HepG2 (cell line): ENCODE results near the gene HOTAIR. TPM values are rescaled to one million over a fixed set of nuclear protein-coding genes. Genes with fewer than 3 reads are reported as not detected.

Experiments
- ATAC-seq: fragments of 200-7000 bp; cut with Tn5 transposase; 3 replicates; pipeline ENCODE4 v1.9.1; 2020; ENCODE audit warnings: mild to moderate bottlenecking, moderate library complexity
- BruUV-seq: library from RNA; stranded (reverse); fragments of 400-500 nt; replicated peaks from 2 replicates; lab custom pipeline; 2021; lab: Mats Ljungman, UMichigan
- CTCF ChIA-PET: fragments of 300-600 bp; formaldehyde crosslinking; extraction: SDS; loops from one replicate; lab custom pipeline; 2021; ENCODE audit warnings: low total read pairs, inconsistent platforms, low intra/inter-chr PET ratio; lab: Yijun Ruan, JAX
- POLR2A ChIA-PET: fragments of 350-600 bp; sonication (Branson Sonifier 250); formaldehyde crosslinking; loops from one replicate; lab custom pipeline; 2020; ENCODE audit warnings: antibody characterized with exemption, inconsistent platforms; lab: Yijun Ruan, JAX
- DNase-seq: peaks from one replicate; pipeline ENCODE4 v3.0.0-alpha.2; 2015; ENCODE audit warnings: low spot score
- FAIRE-seq: peaks from 3 replicates; lab custom pipeline; 2011; peaks lifted over from hg19 to GRCh38; lab: Jason Lieb, UNC
- H2AFZ ChIP-seq: one replicate; pipeline ENCODE4 v1.6.1; 2011; ENCODE audit warnings: low read length, inconsistent platforms
- H3K27ac ChIP-seq: fragments of 300-600 bp; 3 replicates; pipeline ENCODE4 v1.8.0; 2011; ENCODE audit warnings: mixed run types, mild to moderate bottlenecking, mixed read lengths, low read length, inconsistent platforms; ENCODE audit not compliant: insufficient read depth; ENCODE audit errors: extremely low read length
- H3K27me3 ChIP-seq, 2 experiments: fragments of 200-600 bp in 1 of 2; 2 replicates in 1 of 2; 3 replicates in 1 of 2; pipeline versions ENCODE4 v1.6.0 to v1.8.0; 2011; ENCODE audit warnings: low read length in 2 of 2, mild to moderate bottlenecking in 2 of 2, moderate library complexity in 2 of 2, inconsistent platforms in 1 of 2; ENCODE audit not compliant: insufficient read depth in 2 of 2, control insufficient read depth in 1 of 2
- H3K36me3 ChIP-seq, 2 experiments: fragments of 200-600 bp in 1 of 2; replicated peaks in 1 of 2; 2 replicates in 1 of 2; 3 replicates in 1 of 2; pipeline versions ENCODE4 v1.5.1 to v1.8.0; 2011; ENCODE audit warnings: low read length in 2 of 2, inconsistent platforms in 1 of 2; ENCODE audit not compliant: insufficient read depth in 2 of 2, control insufficient read depth in 1 of 2
- H3K4me1 ChIP-seq: 2 replicates; pipeline ENCODE4 v1.5.1; 2012; ENCODE audit warnings: low read length, inconsistent platforms; ENCODE audit not compliant: insufficient read depth
- H3K4me2 ChIP-seq: 2 replicates; pipeline ENCODE4 v1.6.0; 2011; ENCODE audit warnings: low read depth, low read length, inconsistent platforms
- H3K4me3 ChIP-seq, 3 experiments: fragments of 200-600 bp in 1 of 3; sonication (generic), shearing (Covaris generic) in 1 of 3; replicated peaks in 1 of 3; 2 replicates each; pipeline ENCODE4 v1.5.1; 2011 to 2016; ENCODE audit warnings: low read length in 3 of 3, inconsistent platforms in 2 of 3, low read depth in 2 of 3, mild to moderate bottlenecking in 2 of 3, control low read depth in 1 of 3, mixed read lengths in 1 of 3; ENCODE audit not compliant: insufficient read depth in 1 of 3
- H3K79me2 ChIP-seq: one replicate; pipeline ENCODE4 v1.6.1; 2011; ENCODE audit warnings: low read length, inconsistent platforms; ENCODE audit not compliant: insufficient read depth
- H3K9ac ChIP-seq: 2 replicates; pipeline ENCODE4 v1.6.0; 2011; ENCODE audit warnings: mild to moderate bottlenecking, low read depth, low read length, inconsistent platforms; ENCODE audit not compliant: insufficient read depth
- H3K9me3 ChIP-seq: 2 replicates; pipeline ENCODE4 v1.5.1; 2012; ENCODE audit warnings: mild to moderate bottlenecking, low read length
- H4K20me1 ChIP-seq: 2 replicates; pipeline ENCODE4 v1.6.0; 2011; ENCODE audit warnings: inconsistent platforms, mild to moderate bottlenecking, low read length, moderate library complexity; ENCODE audit not compliant: insufficient read depth
- NFATC3 ChIP-seq: sonication (generic); formaldehyde crosslinking; IDR thresholded peaks from 2 replicates; pipeline ENCODE4 v1.5.1; 2020; ENCODE audit warnings: mild to moderate bottlenecking, missing genetic modification reagents
- RAD51 ChIP-seq: fragments of 450-650 bp; IDR thresholded peaks from 2 replicates; pipeline ENCODE4 v1.6.1; 2016; ENCODE audit warnings: borderline replicate concordance
- ZMAT3 ChIP-seq: sonication (generic); formaldehyde crosslinking; conservative IDR thresholded peaks from 2 replicates; pipeline ENCODE4 v1.7.0; 2021; ENCODE audit warnings: missing genetic modification reagents
- ZNF430 ChIP-seq: sonication (generic); formaldehyde crosslinking; IDR thresholded peaks from 2 replicates; pipeline ENCODE4 v1.9.0; 2021; ENCODE audit warnings: mild to moderate bottlenecking, missing genetic modification reagents
- ZNF615 ChIP-seq: sonication (generic); formaldehyde crosslinking; IDR thresholded peaks from 2 replicates; pipeline ENCODE4 v1.5.0; 2020; ENCODE audit warnings: mild to moderate bottlenecking, missing genetic modification reagents, borderline replicate concordance
- ZNF839 ChIP-seq: sonication (generic); formaldehyde crosslinking; IDR thresholded peaks from 2 replicates; pipeline ENCODE4 v1.4.0; 2020; ENCODE audit warnings: missing genetic modification reagents, mild to moderate bottlenecking, borderline replicate concordance
- WGBS: methylation state at CpG from one replicate; pipeline ENCODE4 v1.1.6; 2017; ENCODE audit warnings: low lambda C conversion rate; 5-methylcytosine and 5-hydroxymethylcytosine counted together
- in situ Hi-C: cut with HindIII; loops from 2 replicates; pipeline ENCODE4 v1.10.0; 2017; ENCODE audit warnings: low pct_unique_long_range_greater_than_20kb; ENCODE audit not compliant: extremely low pct_ligation_motif_present
- intact Hi-C: fragments of 100-400 bp; cut with micrococcal nuclease; formaldehyde crosslinking; loops from one replicate; pipeline ENCODE4 v1.10.0; 2022; ENCODE audit not compliant: unreplicated experiment
- polyA plus RNA-seq, 8 experiments: library from polyadenylated mRNA; depleted of rRNA in 3 of 8; stranded (reverse) in 7 of 8; unstranded in 1 of 8; fragments of >200 nt; fragmentation: Illumina TruSeq in 4 of 8; extraction: Trizol in 4 of 8; gene quantifications; 2 replicates each; pipeline versions ENCODE4 v1.2.1 to v1.2.3, GENCODE V29; 2011 to 2016; ENCODE audit warnings: low read depth in 4 of 8, missing spikeins in 1 of 8, mixed read lengths in 1 of 8; ENCODE audit not compliant: insufficient read depth in 1 of 8
- total RNA-seq, 5 experiments: library from RNA; depleted of rRNA; stranded (reverse); fragments of >200 nt; fragmentation: Illumina TruSeq; extraction: Trizol; gene quantifications; 2 replicates each; pipeline ENCODE4 v1.2.3, GENCODE V29; 2016; ENCODE audit warnings: low read depth in 1 of 5
- TF ChIP-seq, protein P1 (sequence below): sonication (generic); formaldehyde crosslinking; conservative IDR thresholded peaks from 2 replicates; pipeline ENCODE4 v1.8.0; 2022; ENCODE audit warnings: low read depth, missing genetic modification reagents
- TF ChIP-seq, protein P2 (sequence below): sonication (generic); formaldehyde crosslinking; IDR thresholded peaks from 2 replicates; pipeline ENCODE4 v1.5.0; 2020; ENCODE audit warnings: missing genetic modification reagents
- TF ChIP-seq, protein P3 (sequence below): sonication (generic); formaldehyde crosslinking; IDR thresholded peaks from 2 replicates; pipeline ENCODE4 v1.4.0; 2020; ENCODE audit warnings: low read depth, mild to moderate bottlenecking, missing genetic modification reagents

HOTAIR gene
- total and polyA plus RNA-seq, 2 of the 13 experiments (the other 11 are each of a cell fraction or from before 2014, with no cell fraction given) = not detected

DNA sequence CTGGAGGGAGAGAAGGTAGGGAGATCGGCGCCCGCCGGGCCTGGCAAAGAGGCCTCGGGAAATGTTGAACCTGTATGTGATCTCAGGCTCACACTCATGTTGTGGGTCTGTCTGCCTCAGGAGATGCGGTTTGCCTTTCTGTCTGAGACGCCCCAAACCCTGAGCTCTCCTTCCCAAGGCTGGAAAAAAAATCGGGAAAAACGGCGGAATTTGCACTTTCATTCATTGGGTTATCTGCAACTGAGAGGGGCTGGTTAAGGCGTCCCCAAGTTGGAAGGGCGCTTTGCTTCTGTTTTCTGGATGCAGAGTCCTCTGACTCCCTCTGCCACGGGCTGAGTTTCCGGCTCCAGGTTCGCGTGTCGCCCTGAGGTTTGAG is 20.2 kb upstream of the HOTAIR start:
- H3K36me3 ChIP-seq = no peaks in the 10 kb centered on the region
- no peak overlapping the region for H3K9ac ChIP-seq
- H3K79me2 ChIP-seq = no peaks in the 10 kb centered on the region
- peaks cover 29% of the 10 kb centered on the region for H3K4me1 ChIP-seq
- in situ Hi-C loops = loop anchor here (10.0 kb wide), 1 partner anchor 380 kb away; no protein-coding TSS in a partner anchor
- WGBS = 92% methylated on average over 14 of the region's 17 CpGs
- TF ChIP-seq, protein P1, sequence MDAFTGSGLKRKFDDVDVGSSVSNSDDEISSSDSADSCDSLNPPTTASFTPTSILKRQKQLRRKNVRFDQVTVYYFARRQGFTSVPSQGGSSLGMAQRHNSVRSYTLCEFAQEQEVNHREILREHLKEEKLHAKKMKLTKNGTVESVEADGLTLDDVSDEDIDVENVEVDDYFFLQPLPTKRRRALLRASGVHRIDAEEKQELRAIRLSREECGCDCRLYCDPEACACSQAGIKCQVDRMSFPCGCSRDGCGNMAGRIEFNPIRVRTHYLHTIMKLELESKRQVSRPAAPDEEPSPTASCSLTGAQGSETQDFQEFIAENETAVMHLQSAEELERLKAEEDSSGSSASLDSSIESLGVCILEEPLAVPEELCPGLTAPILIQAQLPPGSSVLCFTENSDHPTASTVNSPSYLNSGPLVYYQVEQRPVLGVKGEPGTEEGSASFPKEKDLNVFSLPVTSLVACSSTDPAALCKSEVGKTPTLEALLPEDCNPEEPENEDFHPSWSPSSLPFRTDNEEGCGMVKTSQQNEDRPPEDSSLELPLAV (CRISPR knock-in tag) = no peak
- TF ChIP-seq, protein P2, sequence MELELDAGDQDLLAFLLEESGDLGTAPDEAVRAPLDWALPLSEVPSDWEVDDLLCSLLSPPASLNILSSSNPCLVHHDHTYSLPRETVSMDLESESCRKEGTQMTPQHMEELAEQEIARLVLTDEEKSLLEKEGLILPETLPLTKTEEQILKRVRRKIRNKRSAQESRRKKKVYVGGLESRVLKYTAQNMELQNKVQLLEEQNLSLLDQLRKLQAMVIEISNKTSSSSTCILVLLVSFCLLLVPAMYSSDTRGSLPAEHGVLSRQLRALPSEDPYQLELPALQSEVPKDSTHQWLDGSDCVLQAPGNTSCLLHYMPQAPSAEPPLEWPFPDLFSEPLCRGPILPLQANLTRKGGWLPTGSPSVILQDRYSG (CRISPR knock-in tag) = no peak
- TF ChIP-seq, protein P3, sequence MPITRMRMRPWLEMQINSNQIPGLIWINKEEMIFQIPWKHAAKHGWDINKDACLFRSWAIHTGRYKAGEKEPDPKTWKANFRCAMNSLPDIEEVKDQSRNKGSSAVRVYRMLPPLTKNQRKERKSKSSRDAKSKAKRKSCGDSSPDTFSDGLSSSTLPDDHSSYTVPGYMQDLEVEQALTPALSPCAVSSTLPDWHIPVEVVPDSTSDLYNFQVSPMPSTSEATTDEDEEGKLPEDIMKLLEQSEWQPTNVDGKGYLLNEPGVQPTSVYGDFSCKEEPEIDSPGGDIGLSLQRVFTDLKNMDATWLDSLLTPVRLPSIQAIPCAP (CRISPR knock-in tag) = no peak
- no peak for TF ChIP-seq ZMAT3
- no peak for TF ChIP-seq ZNF430 (CRISPR knock-in tag)
- TF ChIP-seq NFATC3 (CRISPR knock-in tag) = no peak
- no peak for TF ChIP-seq ZNF615 (CRISPR knock-in tag)
- no peak for TF ChIP-seq ZNF839 (CRISPR knock-in tag)
- TF ChIP-seq RAD51 = no peak
- CTCF ChIA-PET = no interaction called here
- no peak overlapping the region for H2AFZ ChIP-seq
- no peak for DNase-seq
- peak overlapping the region in 1 of 3 experiments; percentile 48; a peak in 1 of 6 replicates for H3K4me3 ChIP-seq
- POLR2A ChIA-PET = no interaction called here
- no peak for FAIRE-seq
- intact Hi-C loops = no loop called here
- H3K4me2 ChIP-seq = peak overlapping the region; percentile 63; the same call in 1 of the 2 replicates
- no peak for ATAC-seq
- H3K9me3 ChIP-seq = no peaks in the 10 kb centered on the region
- H4K20me1 ChIP-seq = no peaks in the 10 kb centered on the region
- no peak overlapping the region for H3K27ac ChIP-seq
- H3K27me3 ChIP-seq = peaks cover 9 to 64% of the 10 kb centered on the region in 2 experiments
- BruUV-seq = no TSS peak
